ENCODE data around the gene PPP1R13L. TPM values are rescaled to one million over a fixed set of nuclear protein-coding genes. Genes with fewer than 3 reads are reported as not detected.

The PPP1R13L gene
- total RNA-seq, 2 donors from 2014 or later: 3.4 to 4.5 TPM

DNA sequence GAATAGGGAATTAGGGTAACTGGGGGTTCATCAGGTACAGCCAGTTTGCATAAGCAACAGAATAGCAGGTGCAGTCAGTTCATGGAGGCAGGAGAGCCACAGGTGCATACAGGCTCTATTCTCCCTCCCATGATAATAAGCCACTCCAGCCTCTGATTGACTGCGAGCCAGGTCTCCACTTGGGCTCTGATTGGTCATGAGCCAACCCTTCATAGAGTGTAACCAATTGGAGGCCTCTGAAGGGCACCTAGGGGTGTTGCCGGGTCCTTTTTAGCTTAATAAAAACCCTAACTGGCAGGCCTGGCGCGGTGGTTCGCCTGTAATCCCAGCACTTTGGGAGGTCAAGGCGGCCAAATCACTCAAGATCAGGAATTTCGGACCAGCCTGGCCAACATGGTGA, 73.5 kb downstream of the PPP1R13L start:
- H3K4me1 Mint-ChIP-seq: peaks cover 1% of the 10 kb centered on the region
- ATAC-seq: no peak
- peaks cover 10% of the 10 kb centered on the region for H3K27me3 Mint-ChIP-seq
- DNase-seq: no peak
- no peaks in the 10 kb centered on the region for H3K36me3 Mint-ChIP-seq (ENCODE audit: low read depth)
- no peak overlapping the region for H3K4me3 Mint-ChIP-seq
- H3K27ac Mint-ChIP-seq: no peak overlapping the region
- H3K9me3 ChIP-seq (ENCODE audit: control insufficient read depth, low read length, poor library complexity, severe bottlenecking): no peaks in the 10 kb centered on the region

Other genes with a start within 250 kb of the PPP1R13L start
- under 1 TPM; 0.57 to 0.97 TPM for gene NKPD1, start 244.1 kb downstream of the PPP1R13L start, total RNA-seq
- gene TRAPPC6A, start 226.8 kb downstream of the PPP1R13L start, total RNA-seq: 10 to 100 TPM; 47.5 to 61.2 TPM
- 10 to 100 TPM; 12.9 to 15.2 TPM for gene BLOC1S3, start 226.3 kb downstream of the PPP1R13L start, total RNA-seq
- gene EXOC3L2, start 159.7 kb downstream of the PPP1R13L start, total RNA-seq: 1 to 10 TPM in 1 of 2 donors, not detected in 1; 1.1 TPM
- gene MARK4, start 153.8 kb downstream of the PPP1R13L start, total RNA-seq: 10 to 100 TPM; 28.9 to 36.4 TPM
- not detected for gene CKM, start 82.2 kb downstream of the PPP1R13L start, total RNA-seq
- not detected for gene KLC3, start 64.3 kb downstream of the PPP1R13L start, total RNA-seq
- gene ERCC2, start 34.5 kb downstream of the PPP1R13L start, total RNA-seq: 10 to 100 TPM; 11.0 to 13.1 TPM
- gene POLR1G, start 1.6 kb upstream of the PPP1R13L start, total RNA-seq: 1 to 10 TPM in 1 of 2 donors, under 1 TPM in 1; 0.91 to 1.0 TPM
- 10 to 100 TPM; 28.4 to 36.2 TPM for gene ERCC1, start 18.8 kb upstream of the PPP1R13L start, total RNA-seq
- 1,000 to 10,000 TPM in 1 of 2 donors, 100 to 1,000 TPM in 1; 967 to 2,209 TPM for gene FOSB, start 62.9 kb upstream of the PPP1R13L start, total RNA-seq
- 1 to 10 TPM; 2.3 to 6.2 TPM for gene RTN2, start 92.0 kb upstream of the PPP1R13L start, total RNA-seq
- 1 to 10 TPM; 3.8 to 8.5 TPM for gene PPM1N, start 93.4 kb upstream of the PPP1R13L start, total RNA-seq
- gene VASP, start 102.4 kb upstream of the PPP1R13L start, total RNA-seq: 100 to 1,000 TPM in 1 of 2 donors, 10 to 100 TPM in 1; 99.7 to 101 TPM
- 1 to 10 TPM; 8.3 to 9.4 TPM for gene OPA3, start 179.7 kb upstream of the PPP1R13L start, total RNA-seq
- gene GPR4, start 197.1 kb upstream of the PPP1R13L start, total RNA-seq: not detected
- 10 to 100 TPM; 58.1 to 61.2 TPM for gene EML2, start 234.3 kb upstream of the PPP1R13L start, total RNA-seq